NCI-H345 treated with DMSO at 0.1 percent for 48 hours (cell line): ENCODE results near the gene ITPRIPL2.

Experiments
- DNase-seq: peaks from one replicate; lab custom pipeline; 2025; ENCODE audit not compliant: unreplicated experiment; lab: John Stamatoyannopoulos, UW

Gene ITPRIPL2

DNA sequence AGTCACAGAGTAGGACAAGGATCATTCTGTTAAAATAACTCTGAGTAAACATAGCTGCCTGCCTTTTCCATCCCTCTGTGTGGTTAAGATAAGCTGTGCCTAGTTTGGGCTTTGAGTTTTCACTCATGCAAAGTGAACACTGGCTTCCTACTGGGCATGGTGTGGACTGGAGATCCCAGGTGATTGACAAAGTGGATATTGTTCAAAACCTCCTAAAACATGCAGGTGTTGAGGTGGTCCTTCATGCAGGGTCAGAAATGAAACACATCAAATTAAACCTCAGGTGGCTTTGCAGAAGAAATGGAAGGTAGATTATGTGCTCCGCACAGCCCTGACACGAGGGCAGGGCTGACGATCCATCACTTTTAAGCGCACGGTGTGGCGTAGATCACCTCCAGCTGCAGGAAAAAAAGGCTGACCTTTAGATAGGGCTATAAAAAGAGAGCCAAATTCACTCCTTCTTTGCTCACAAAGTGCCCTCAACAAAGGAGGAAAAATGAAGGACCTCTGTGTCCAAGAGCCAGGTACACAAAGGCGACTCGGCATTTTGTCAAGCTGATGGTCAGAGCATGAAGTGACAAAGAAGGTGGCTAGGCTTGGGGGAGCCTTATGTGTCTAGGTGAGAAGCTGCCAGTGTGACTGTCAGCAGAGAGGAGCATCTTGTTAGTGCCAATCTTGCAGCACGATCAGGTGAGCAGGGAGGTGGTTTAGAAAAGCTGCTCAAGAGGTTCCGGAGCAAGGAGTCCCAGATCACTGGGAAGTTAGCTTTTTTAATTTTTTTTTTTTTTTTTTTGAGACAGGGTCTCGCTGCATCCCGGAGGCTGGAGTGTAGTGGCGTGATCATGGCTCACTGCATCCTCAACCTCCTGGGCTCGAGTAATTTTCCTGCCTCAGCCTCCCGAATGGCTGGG is 19.9 kb upstream of the ITPRIPL2 start:
- DNase-seq: peak; percentile 72

DNA sequence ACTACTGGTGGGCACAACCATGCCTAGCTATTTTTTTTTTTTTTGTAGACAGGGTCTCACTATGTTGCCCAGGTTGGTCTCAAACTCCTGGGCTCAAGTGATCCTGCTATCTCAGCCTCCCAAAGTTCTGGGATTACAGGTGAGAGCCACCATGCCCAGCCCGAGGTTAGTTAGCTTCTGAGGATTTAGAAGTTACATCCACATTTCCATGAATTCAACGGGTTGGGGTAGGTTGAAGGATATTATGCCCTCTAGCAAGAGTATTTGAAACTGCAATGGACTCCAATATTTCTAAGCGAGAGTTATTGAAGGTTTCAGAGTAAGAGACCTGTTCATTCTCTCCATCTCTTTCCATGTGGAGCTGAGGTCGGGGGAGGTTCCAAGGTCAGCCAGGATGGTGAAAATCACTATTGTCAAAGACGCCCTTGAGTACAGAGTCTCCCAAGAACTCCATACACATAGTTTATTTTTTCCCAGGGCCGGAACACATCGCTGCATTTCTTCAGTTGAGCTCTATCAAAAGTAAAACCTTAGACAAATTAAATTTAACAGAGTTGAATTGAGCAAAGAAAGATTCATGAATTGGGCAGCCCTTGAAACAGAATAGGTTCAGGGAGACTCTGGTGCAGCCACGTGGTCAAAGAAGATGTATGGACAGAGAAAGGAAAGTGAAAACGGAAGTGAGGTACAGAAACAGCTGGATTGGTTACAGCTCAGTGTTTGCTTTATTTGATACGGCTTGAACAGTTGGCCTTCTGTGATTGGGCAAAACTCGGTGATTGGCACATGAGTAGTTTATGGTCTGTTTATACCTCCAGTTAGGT is 19.0 kb upstream of the ITPRIPL2 start:
- no peak for DNase-seq

DNA sequence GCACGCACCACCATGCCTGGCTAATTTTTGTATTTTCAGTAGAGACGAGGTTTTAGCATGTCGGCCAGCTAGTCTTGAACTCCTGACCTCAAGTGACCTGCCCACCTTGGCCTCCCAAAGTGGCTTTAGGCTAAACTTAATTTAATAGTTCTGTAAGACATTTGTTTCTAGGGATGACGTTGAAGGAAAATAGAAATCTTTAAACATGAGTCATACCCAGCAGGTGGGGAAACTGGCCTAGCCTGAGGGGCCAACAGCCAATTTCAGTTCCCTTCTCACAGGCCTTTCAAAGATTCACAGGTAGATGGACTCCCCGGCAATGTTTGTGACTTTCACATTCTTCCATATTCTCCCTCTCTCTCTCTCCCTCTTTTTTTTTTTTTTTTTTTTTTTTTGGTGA is 18.1 kb upstream of the ITPRIPL2 start:
- DNase-seq: no peak

DNA sequence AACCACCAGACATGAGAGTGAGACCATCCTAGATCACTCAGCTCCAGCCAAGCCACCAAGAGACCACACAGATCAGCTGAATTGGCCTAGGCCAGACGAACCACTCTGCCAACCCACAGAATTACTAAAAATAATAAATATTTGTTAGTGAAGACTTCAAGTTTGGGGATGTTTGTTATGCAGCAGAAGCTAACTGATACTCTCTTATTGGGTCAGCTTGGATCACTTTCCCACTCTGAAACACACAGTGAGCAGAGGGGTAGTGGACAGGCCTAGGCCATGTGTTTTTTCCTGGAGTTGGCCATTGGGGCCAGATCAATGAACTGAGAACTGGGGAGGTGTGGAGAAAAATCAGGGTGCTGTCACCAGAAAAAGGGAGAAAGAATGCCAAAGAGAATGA is 15.6 kb upstream of the ITPRIPL2 start:
- DNase-seq: no peak

DNA sequence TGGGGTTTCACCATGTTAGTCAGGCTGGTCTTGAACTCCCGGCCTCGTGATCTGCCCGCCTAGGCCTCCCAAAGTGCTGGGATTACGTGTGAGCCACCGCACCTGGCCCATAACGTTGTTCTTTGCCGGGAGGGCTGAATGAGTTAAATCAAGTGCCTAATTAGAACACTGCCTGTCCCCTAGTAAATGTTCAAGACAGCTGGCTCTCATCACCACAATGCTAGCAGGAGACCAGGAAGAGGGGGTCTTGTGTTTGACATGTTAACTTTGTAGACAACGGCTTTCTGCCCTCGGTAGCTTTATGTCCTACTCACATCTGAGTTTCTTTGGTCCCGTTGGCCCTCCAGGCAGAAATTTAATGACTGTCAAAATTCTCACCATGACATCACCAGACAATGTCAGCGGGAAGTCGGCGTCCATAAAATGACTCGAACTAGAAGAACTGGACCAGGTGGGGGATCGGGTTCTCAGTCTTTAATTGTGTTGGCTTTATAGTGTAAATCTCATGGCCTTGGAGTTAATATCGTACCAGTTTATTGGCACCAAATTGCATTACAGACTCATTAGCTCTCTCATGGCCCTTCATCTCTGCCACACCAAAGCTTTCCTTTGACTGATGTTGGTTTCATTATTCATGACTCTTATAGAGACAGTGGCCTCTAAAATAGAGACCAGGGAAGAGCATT is 11.4 kb upstream of the ITPRIPL2 start:
- no peak for DNase-seq

DNA sequence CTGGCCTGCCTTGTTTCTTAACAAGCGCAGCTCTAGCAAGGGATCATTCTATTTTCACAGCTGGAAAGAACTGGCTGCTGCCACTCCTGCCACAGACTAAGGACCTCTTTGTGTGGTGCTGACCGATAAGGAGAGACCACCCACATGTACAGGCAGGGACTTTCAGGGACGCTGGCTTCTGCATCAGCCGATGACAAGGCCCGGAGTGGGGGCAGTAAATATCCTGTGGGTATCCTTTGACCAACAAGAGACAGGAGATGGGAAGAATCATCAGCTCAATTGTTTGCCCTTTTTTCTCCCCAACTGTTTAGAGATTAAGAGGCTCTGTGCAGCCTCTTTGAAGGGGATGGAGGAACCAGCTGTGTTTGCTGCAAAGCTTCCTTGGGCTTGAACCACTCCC is 9.2 kb upstream of the ITPRIPL2 start:
- DNase-seq: no peak

DNA sequence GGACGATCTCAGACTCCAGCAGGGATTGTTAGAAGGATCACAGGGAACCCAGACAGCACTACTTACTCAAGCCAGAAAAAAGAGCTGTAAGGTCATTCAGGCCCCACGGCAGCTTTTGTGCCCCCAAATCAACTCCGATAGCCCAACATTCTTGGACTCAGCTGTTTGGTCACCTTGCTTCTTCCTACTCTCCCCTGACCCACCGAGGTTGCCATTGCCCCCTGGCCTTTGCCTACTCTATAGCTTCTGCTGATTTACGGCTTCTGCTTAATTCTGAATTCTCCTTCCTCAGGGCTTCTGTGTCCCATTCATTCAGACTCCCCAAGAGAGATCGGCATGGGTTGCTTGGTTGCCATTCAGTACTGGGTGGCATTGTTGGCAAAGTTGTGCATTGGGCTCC is 8.6 kb upstream of the ITPRIPL2 start:
- no peak for DNase-seq

DNA sequence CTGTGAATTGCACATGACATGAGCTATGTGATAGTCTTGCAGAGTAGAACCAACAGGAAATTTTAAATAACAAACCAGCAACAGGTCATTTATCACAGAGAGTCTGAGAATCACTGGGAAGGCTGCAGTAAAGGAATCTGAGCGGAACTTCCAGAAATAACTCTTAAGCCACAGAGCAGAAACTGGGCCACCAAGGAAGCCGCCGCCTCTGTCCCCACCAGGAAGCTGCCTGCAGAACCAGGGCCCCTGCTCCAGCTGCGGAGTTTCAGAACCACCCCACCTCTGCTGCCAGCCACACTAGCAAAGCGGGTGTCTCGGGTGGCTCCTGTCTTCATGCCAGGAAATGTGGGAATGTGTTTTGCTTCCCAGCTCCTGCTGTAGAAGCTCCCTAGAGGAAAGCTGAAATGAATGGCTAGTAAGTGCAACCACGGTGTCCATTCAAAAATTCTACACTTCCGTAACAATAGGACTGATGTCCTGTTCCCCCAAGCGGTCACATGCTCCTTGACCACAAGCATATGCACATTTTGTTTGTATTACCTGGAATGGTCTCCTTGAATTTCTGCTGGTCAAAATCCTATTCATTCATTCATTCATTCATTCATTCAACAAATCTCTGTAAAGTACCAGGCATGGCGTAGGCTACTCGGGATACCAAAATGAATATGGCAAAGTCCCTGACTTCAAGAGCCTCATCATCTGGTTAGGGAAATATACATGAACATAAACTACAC is 7.7 kb upstream of the ITPRIPL2 start:
- no peak for DNase-seq

DNA sequence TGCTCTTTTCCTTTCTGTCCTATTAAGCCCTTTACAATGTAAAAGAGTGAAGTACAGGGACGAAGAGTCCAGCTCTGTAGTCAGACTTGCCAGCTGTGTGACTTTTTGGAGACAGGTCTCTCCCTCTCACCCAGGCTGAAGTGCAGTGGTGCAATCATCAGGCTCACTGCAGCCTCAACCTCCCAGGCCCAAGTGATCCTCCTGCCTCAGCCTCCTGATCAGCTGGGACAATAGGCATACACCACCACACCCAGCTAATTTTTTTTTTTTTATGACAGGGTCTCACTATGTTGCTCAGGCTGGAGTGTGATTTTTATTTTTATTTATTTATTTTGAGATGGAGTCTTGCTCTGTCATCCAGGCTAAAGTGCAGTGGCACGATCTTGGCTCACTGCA is 7.1 kb upstream of the ITPRIPL2 start:
- no peak for DNase-seq

DNA sequence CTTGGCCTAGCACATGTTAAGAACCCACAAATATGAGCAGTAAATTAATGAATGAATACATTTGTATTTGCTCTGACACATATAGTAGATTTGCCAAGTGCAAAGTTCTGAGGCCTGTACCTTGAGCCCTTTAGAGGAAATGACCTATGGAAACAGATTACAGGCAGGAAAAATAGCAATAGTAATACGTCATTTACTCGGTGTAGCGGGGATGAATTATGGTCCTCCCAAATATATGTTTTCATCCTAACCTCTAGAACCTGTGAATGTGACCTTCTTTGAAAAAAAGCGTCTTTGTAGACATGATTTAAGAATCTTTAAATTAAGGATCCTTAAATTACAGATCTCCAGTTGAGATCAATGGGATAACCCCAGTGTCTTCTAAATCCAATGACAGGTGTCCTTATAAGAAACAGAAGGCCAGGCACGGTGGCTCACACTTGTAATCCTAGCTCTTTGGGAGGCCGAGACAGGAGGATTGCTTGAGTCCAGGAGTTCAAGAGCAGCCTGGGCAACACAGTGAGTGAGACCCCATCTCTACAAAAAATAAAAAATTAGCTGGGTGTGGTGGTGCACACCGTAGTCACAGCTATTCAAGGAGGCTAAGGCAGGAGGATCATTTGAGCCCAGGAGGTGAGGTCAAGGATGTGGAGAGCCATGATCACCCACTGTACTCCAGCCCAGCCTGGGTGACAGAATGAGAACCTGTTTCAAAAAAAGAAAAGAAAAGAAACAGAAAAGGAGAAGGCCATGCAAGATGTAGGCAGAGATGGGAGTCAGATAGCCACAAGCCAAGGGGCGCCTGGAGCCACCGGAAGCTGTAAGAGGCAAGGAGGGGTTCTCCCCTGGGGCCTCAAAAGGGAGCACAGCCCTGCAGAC is 5.1 kb upstream of the ITPRIPL2 start:
- DNase-seq: no peak

DNA sequence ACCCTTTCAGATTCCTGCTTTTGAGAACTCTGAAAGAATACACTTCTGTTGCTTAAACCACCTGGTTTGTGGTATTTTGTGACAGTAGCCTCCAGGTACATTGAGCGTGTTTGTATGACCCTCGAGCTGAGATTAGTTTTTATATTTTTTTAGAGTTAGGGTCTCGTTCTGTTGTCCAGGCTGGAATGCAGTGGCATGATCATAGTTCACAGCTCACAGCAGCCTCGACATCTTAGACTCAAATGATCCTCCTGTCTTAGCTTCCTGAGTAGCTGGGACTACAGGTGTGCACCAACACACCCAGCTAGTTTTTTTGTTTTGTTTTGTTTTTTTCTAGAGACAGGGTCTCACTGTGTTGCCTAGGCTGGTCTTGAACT is 4.5 kb upstream of the ITPRIPL2 start:
- no peak for DNase-seq

DNA sequence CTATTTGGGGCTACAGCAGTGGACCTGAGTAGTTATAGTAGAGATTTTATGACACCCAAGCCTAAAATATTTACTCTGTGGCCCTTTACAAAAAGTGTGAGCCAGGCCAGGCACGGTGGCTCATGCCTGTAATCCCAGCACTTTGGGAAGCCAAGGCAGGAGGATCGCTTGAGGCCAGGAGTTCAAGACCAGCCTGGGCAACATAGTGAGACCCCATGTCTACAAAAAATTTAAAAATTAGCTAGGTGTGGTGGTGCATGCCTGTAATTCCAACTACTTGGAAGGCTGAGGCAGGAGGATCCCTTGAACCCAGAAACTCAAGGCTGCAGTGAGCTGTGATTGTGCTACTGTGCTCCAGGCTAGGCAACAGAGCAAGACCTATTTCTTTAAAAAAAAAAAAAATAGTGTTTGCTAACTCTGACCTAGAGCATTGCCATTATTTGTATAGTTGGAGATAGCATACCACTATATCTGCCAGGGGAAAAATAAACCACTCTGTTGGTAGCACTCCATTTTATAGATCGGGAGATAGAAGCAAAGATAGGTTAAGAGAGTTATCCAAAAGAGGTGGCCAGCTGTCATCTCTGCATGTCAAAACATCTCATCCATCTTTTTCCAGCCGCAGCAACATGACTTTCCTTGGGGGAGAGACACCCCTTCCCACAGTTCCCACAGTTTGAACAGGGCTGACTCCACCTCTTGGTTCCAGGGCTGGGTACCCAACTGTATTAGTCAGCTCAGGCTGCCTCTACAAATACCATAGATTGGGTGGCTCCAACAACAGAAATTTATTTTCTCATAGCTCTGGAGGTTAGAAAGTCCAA is 3.0 kb upstream of the ITPRIPL2 start:
- no peak for DNase-seq

DNA sequence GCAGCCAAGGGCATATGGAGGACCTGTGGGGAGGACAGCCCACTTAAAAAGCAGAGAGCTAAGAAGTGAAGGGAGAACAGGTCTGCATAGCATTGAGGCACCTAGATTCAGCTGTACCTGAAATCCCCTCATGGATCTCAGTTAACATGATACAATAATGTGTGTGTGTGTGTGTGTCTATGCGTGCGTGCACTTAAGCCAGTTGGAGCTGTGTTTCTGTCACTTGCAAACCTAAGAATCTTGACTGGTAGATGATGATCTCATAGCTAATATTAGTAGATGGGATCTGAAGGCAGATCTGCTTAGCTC is 1.7 kb upstream of the ITPRIPL2 start:
- no peak for DNase-seq

DNA sequence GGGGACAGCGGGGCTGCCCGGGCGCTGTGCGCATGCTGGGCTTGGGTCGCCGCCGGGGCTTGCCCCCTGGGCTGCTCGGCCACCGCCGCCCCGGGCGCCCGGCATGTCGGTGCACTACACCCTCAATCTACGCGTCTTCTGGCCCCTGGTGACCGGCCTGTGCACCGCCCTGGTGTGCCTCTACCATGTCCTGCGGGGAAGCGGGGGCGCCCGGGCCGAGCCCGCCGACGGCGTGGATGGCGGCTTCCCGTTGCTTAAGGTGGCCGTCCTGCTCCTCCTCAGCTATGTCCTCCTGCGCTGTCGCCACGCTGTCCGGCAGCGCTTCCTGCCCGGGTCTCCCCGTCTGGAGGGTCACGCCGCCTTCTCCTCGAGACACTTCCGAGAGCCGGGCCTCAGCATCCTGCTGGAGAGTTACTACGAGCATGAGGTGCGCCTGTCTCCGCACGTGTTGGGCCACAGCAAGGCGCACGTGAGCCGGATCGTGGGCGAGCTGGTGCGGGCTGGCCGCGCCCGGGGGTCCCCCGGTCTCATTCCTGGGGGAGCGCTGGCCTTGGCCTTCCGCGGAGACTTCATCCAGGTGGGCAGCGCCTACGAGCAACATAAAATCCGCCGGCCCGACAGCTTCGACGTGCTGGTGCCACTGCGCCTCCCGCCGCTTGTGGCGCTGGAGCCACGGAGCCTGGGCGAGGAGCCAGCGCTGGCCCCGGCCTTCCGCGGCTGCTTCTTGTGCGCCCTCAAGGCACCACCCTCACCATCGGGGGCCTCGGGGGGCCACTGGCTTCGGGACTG is 789 bp downstream of the ITPRIPL2 start:
- no peak for DNase-seq

DNA sequence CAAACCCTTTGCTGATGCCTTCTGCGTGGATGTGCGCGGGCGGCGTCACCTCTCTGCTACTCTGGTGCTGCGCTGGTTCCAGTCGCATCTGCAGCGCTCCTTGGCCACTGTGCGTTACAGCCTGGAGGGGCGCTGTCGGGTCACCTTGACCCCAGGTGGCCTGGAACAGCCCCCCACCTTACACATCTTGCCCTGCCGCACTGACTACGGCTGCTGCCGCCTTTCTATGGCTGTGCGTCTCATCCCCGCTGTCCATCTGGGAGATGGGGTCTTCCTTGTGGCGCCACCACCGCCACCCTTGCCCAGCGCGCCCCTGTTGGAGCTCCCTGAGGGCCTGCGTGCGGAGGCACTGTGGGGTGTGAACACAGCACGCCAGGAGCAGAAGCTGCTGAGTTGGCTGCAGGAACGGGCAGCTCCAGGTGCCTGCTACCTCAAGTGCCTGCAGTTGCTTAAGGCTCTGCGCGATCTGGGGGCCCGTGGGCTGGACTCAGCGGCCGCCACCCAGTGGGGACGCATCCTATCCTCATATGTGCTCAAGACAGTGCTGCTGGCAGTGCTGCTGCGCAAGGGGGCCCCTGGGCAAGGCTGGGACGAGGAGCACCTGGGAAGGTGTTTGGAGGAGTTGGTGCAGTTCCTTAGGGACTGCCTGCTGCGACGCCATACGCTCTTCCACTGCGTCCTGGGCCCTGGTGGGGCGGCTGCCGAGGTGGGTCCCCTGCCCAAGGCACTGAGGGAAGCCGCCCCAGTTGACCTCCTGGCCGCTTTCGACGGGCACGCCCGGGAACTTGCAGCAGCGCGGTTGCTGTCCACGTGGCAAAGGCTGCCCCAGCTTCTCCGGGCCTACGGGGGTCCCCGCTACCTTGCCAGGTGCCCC is 1.6 kb downstream of the ITPRIPL2 start:
- DNase-seq: no peak

DNA sequence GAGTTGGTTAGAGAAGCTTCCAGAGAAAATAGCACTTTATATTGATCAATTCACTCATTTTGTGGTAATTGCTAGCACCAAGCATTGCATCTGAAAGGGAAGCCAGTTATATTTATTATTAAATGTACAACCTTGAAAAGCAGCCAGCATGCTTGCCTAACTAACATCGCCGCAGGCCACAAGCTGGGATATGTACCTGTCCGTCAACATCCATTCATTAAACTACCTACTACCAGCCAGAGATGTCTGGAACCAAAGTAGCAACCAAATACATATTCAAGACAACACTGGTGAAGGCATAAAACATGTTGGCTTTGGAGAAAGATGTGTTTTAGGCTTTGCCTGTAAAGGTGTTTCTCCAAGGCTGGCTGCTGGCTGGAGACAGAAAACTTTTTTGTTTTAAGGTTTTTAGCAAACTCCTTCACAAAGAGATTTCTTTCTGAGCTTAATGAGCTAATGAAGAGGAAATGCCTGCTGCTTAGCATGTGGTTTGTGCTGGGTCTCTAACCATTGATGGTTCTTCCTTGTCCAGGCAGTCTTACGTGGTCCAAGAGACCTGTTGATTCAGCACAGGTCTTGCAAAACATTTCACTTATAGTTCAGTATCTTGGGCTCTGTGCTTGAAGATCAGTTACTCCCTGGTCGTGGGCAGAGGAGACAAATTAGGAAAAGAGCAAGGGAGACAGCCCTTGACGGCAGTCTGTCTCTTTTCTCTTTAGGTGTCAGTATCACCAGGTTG is 3.1 kb downstream of the ITPRIPL2 start:
- DNase-seq: no peak

DNA sequence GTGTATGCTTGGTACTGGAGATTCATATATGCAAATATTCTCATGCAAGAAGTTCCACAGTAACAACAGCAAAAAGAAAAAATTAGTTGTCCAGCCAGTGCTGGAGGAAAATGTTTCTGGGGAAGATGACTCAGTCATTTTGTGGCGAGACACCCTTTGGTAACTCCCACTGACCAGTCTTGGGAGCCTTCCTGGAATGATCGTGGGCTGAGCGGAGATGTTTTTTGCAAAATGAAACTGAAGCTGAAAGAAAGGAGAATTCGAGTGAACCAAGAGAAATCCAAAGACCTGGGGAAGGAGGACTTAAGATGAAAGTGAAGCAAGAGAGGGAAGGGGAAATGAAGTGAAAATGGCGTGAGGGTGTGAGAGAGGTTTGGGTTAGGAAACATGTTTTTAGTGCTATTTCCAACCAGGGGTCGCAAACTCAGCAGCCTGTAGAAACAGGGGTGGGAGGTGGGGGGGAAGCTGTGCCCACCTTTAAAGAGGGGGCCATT is 5.2 kb downstream of the ITPRIPL2 start:
- no peak for DNase-seq
